ENCODE data around the gene AMOT. TPM values are rescaled to one million over a fixed set of nuclear protein-coding genes. Genes with fewer than 3 reads are reported as not detected.

The AMOT gene
- total RNA-seq, 4 donors from 2014 or later = 4.8 to 20.4 (median 11.8) TPM

DNA sequence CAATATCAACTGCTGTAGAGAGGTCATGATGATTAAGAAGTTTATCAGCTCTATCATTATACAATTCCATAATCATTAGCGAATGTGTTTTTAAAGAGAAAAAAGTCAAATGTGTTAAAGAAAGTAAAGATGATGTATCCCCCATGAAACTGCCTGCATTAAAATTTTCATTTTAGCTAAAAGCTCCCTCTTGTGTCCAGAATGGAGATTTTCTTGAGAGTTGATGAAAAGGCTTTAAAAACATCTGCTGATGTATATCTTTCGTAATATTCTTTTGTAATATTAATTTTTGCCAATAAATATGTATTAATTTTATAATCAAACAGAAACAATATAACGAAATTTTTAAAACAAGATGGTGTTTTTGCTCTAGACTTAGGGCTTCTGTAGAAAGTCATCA, 108.8 kb downstream of the AMOT start:
- DNase-seq (ENCODE audit: low spot score in 2 of 2) = no peak
- Histone ChIP-seq H3K9me3 (no peaks in the 10 kb centered on the region), H3K36me3 (no peaks in the 10 kb centered on the region), H3K27me3 (no peaks in the 10 kb centered on the region), H3K4me1 (no peaks in the 10 kb centered on the region), H3K4me3 (no peak overlapping the region), H3K27ac (no peak overlapping the region)
- TF ChIP-seq POLR2AphosphoS5 (IDR thresholded peaks at IDR 0.05) = no peak
- WGBS = 50% methylated on average over 3 of the region's 3 CpGs

Other genes starting within 250 kb of the AMOT start
- not detected for gene LHFPL1, start 160.9 kb downstream of the AMOT start, total RNA-seq

All from suprapubic skin (tissue), 4 donors.